ENCODE data around the gene THBS4. TPM values are rescaled to one million over a fixed set of nuclear protein-coding genes. Genes with fewer than 3 reads are reported as not detected.
"Not testable (repeated sequence)": the region's sequence is repeated elsewhere in the genome, so short reads cannot be mapped to it uniquely, and the experiment has no call there.

THBS4 gene
- polyA plus RNA-seq, 3 donors, result 10.7 to 19.3 (median 15.9) TPM

DNA sequence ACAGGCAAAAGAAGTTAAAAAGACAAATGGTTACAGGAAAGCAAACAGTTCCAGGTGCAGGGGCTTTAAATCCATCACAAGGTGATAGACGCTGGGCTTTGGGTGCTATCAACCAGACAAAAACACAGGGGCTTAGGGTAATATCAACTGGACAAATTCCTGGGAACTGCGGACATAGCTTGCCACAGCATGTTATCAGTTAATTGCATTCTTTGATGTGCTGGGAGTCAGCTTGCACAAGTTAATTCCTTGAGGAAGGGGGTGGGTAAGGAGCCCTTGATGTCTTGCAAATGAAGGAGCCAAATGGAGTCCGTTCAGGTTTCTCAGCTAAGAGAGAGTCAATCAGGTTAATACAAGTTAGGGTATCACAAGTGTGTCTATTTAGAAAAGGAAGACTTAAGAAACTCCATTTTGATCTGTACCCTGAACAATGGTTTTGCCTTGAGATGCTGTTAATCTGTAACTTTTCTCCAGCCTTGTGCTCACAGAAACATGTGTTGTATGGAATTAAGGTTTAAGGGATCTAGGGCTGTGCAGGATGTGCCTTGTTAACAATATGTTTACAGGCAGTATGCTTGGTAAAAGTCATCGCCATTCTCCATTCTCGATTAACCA, 76.3 kb downstream of the THBS4 start:
- DNase-seq (ENCODE audit: low read depth in 3 of 3, low spot score in 2 of 3), result not testable (repeated sequence)

DNA sequence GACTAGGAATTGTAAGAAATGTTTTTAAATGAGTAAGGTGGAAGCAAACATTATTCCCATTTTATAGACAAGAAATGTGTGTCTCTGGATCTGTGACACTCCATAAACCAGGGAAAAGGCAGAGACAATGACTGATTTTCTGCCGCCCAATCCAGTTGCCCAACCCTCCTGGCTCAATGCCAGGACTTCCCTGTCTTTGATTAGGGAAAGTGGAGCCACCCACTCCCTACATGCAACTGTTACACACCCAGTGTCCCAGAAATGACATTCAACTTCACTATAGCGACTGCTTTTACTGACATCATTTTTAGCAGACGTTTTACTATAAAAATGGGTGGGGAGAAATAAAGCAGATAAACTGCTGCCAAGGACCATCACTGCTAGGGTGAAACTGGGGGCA, 79.7 kb downstream of the THBS4 start:
- DNase-seq (ENCODE audit: low read depth in 3 of 3, low spot score in 2 of 3), result no peak

DNA sequence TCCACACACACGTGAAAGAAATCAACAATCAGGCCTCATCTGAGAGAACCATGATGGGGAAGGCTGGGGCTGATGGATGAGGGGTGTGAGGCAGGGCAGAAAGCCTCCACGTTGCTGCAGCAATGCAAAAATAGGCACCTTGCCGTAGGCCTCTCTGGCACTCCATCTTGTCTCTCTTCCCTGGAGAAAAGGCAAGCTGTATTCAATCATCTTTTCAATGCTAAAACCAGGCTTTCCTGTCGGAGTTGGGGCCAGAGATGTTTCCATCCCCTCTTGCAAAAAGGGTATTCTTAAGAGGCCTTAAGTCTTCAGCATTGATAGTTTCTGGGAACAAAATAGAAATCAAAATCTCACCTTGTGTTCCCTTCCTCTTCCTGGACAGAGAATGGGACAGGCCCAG, 80.9 kb downstream of the THBS4 start:
- no peak for DNase-seq (ENCODE audit: low read depth in 3 of 3, low spot score in 2 of 3)

DNA sequence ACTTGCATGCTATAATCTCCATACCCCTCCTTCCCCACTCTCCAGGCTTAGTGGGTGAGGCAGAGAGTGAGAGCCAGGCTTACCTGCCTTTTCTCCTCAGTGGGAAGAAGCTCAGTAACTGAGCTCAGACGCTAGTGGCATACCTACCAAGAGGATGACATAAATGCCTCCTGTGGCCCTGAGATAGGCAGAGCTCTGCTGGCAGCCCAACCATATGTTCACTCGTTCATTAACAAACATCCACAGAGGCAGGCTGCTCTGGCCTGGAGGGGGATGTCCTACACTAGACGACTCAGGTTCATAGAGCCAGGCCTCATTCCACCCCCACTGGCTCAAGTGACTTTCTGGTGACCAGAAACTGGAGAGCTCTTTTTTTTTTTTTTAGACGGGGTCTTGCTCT, 81.3 kb downstream of the THBS4 start:
- no peak for DNase-seq (ENCODE audit: low read depth in 3 of 3, low spot score in 2 of 3)

DNA sequence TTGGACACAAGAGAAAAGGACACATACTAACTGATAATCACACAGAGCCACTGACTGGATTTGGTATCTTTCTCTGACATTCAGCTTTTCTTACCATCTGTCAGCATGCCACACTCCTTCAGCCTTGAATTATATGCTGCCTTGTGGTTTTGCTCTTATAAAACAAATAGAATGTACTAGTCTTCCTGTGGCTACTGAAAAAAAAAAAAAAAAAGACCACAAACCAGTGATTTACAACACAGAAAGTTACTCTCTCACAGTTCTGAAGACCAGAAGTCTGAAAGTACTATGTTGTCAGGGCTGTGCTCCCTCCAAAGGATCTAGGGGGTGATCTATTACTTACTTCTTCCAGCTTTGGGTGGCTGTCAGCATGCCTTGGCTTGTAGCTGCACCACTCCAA, 82.3 kb downstream of the THBS4 start:
- DNase-seq (ENCODE audit: low read depth in 3 of 3, low spot score in 2 of 3), result no peak

DNA sequence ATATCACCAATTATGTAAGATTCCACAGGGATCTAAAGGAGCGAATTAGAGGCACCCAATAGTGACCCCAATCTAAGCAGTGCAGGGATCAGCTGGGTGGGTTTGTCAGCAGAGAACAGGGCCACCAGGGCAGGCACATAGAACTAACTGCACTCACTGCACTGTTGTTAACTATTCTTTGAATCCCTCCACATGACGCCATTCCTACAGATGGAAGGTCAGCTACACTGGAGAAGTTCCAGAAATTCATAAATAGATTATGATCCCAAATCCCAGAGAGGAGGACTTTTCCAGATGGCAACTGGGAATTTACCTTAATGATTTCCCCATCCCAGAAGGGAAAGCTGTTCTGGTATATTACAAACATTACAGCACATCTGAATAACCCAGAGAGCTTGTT, 84.2 kb downstream of the THBS4 start:
- DNase-seq (ENCODE audit: low read depth in 3 of 3, low spot score in 2 of 3), result no peak

DNA sequence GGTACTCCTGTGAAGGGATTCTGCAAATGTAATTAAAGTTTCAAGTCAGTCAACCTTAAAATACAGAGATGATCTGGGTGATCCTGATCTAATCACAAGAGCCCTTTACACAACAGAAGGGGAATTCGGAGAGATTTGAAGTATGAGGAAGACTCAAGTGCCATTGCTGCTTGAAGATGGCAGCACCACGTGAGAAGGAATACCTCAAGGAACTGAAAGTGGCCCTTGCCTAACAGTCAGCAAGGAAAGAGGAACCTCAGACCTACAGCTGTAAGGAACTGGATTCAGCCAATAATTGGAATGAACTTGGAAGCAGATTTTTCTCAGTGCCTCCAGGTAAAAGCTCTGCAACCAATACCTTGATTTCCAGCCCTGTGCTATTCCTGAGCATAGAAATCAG, 87.4 kb downstream of the THBS4 start:
- no peak for DNase-seq (ENCODE audit: low read depth in 3 of 3, low spot score in 2 of 3)

DNA sequence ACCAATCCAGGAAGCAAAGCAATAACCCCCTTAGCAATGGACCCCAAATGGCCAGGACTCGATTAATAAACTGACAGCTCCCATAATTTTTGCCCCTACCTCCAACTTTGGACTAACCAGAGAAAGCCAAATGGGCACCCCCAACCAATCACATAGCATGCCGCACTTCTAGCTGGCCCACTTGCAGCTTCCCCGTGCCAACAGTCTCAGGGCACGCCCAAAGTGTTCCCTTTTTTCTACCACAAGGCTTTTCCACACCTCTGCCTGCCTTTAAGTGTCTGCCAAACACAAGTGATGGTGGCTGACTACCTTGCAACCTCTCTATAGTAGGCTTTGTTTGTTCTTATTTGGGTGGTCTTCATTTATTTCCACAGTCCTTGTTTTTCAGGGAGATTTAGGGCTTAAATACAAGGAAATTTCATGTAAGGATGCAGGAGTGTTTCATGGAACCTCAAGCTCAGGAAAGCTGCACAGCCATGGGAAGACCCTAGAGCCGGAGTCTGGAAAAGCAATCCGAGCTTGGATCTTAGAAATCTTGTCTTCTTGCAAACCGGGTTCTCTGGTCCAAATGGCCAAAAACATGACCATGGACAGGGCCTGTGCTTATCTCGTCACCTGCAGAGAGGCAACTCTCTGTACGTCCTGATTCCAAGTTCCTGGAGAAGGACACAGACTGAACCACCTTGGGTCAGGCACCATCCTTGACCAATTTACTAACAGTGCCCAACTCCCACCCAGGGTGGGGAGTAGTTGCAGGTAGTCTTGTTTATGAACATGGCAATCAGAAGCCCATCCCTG, 89.2 kb downstream of the THBS4 start:
- DNase-seq (ENCODE audit: low read depth in 3 of 3, low spot score in 2 of 3), result no peak

DNA sequence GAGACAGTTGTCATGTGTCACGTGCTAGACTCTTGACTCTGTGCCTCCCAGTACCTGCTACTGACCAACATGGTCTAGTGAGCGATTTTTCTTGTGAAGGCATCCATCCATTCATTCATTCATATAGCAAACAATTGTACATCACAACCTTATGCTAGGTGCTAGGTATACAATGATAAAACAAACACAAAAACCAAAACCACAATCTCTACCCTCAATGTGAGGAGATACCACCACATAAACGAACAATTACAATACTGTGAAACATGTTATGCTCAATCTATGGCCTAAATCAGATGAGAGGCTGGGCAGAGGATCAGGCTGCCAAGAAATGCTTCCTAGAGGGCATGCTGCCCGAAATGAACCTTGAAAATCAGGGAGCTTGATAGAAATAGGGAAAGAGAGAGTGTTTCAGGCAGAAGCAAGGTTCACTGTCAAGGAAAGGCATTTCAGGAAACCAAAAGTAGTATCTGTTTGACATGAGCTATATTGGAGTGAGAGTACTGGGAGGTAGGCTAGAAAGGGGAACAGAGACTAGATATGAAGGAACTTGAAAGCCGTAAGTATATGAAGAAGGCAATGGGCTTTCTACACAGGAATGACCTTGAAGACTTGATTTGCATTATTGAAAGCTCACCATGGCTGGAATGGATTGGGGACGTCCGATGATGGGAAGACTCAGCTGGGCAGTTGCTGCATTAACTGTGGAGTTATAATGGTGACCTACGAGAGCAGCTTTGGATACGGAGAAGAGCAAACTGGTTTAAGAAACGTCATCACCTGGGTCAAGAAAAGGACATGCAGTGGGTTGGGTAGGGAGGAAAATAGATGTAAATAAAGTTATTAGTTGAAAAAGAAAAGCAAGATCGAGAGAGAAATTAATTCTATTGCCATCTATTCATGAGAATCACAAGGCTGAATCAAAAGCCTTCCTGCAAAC, 90.1 kb downstream of the THBS4 start:
- no peak for DNase-seq (ENCODE audit: low read depth in 3 of 3, low spot score in 2 of 3)

DNA sequence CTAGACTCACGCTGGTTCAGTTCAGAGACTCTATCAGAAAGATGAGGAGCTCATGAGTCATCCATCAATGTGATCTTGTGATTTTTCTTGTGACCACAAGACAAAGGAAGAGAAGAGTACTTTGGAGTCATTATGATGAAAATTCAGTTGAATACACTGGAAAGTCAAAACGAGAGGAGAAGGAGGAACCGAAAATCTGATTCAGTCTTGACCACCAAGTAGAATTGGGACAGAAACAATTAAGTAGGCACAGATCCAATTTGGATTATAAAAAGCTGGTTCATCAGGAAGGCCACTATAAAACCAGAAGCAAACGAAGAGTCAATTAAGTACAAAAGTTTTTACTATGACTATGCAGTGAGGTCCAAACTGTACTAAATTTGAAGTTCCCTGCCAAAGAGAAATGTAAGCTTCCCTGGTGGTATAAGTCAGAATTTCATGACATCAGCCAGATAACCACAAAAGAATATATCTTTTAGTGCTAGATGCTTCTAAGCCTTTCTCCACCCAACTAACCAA, 90.9 kb downstream of the THBS4 start:
- no peak for DNase-seq (ENCODE audit: low read depth in 3 of 3, low spot score in 2 of 3)

DNA sequence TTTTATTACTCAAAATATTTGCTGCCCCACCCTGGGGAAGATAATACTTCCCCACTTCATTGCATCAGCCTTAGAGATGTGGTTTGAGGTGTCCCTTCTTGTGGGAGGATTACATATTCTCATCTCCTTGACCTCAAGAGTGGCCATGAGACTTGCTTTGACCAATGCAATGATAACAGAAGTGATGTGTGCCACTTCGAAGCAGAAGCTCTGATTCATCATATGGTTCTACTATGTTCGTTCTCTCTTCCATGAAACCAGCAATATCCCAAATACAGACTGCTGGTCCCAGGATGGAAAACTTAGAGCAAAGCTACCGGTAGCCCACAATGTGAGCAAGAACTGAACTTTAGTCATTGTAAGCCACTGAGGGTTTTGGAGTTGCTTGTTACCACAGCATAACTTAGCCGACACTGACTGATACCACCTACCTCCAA, 92.0 kb downstream of the THBS4 start:
- DNase-seq (ENCODE audit: low read depth in 3 of 3, low spot score in 2 of 3), result no peak

DNA sequence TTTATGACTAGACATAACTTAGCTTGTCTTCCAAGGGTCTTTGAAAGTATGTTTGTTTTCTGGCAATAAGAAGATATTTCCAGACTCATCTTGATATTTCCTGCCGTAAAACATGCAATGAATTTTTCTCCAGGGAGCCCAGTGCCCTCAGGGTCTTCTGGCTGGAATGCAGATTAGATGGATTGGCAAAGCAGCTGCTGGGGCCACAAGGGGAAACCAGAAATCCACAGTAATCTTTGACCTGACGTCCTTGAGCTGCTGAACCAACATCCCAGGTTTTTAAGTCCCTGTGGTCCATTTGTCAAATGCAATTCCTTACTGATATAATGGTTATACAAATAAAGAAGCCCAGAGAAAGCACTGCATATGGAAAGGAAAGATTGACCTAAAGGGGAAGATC, 93.0 kb downstream of the THBS4 start:
- DNase-seq (ENCODE audit: low read depth in 3 of 3, low spot score in 2 of 3), result no peak

DNA sequence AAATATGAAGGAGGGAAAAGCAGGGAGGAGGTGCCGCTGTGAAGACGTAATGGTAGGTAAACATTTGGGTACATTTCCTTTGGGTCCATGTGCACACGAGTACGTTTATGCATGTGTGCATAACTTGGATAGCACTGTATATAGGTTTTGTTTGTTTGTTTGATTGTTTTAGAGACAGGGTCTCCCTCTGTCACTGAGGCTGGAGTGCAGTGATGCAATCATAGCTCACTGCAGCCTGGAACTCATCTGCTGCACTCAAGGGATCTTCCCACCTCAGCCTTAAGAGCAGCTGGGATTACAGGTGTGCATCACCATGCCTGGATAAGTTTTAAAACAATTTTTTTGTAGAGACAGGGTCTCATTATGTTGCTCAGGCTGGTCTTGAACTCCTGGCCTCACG, 94.0 kb downstream of the THBS4 start:
- DNase-seq (ENCODE audit: low read depth in 3 of 3, low spot score in 2 of 3), result no peak

Other genes with a start within 250 kb of the THBS4 start
- gene MTX3, start 44.1 kb upstream of the THBS4 start, polyA plus RNA-seq (ENCODE audit: insufficient read length in 3 of 3), result 10 to 100 TPM; 21.2 to 23.6 (median 22.2) TPM
- gene SERINC5, start 220.7 kb downstream of the THBS4 start, polyA plus RNA-seq (ENCODE audit: insufficient read length in 3 of 3), result 10 to 100 TPM; 52.5 to 56.7 (median 55.6) TPM